Psoas muscle (tissue), 8 donors: ENCODE data around the gene GLTP. TPM values are rescaled to one million over a fixed set of nuclear protein-coding genes. Genes with fewer than 3 reads are reported as not detected.

Experiments used
- ATAC-seq, 4 donors: fragments of 200-7000 bp; cut with Tn5 transposase; one replicate each; pipeline ENCODE4 v1.9.1; 2020; ENCODE audit warnings: moderate library complexity in 3 of 4, mild to moderate bottlenecking in 2 of 4
- DNase-seq, 2 donors: peaks; one replicate each; pipeline ENCODE4 v3.0.0-alpha.2; 2020
- H3K27ac ChIP-seq: fragments of 200-600 bp; one replicate; pipeline ENCODE4 v1.8.0; 2022
- H3K27me3 ChIP-seq, 3 donors: fragments of 200-600 bp in 1 of 3; one replicate each; pipeline versions ENCODE4 v1.6.1 to v1.8.0; 2013 to 2022; ENCODE audit warnings: low read length in 2 of 3, mild to moderate bottlenecking in 2 of 3, moderate library complexity in 1 of 3; ENCODE audit not compliant: insufficient read depth in 3 of 3
- H3K36me3 ChIP-seq, 2 donors: fragments of 200-600 bp in 1 of 2; one replicate each; pipeline versions ENCODE4 v1.6.1 to v1.8.0; 2013 to 2022; ENCODE audit warnings: low read depth in 1 of 2, mild to moderate bottlenecking in 1 of 2, moderate library complexity in 1 of 2; ENCODE audit not compliant: insufficient read depth in 1 of 2
- H3K4me1 ChIP-seq: fragments of 200-600 bp; one replicate; pipeline ENCODE4 v1.8.0; 2022
- H3K4me3 ChIP-seq: fragments of 200-600 bp; one replicate; pipeline ENCODE4 v1.8.0; 2022; ENCODE audit warnings: mild to moderate bottlenecking
- H3K9me3 ChIP-seq: fragments of 200-600 bp; one replicate; pipeline ENCODE4 v1.8.0; 2022
- WGBS, 3 donors: extraction: QIAGEN DNeasy Blood & Tissue Kit; methylation state at CpG; one replicate each; pipeline versions ENCODE4 v1.1.6 to v1.1.7; 2013; 5-methylcytosine and 5-hydroxymethylcytosine counted together
- intact Hi-C, 2 donors: fragments of 100-400 bp; cut with DNase I; formaldehyde crosslinking; loops; one replicate each; pipeline versions ENCODE4 v1.11.0 to v1.14.2; 2022
- polyA plus RNA-seq, 3 donors: library from polyadenylated mRNA; stranded (reverse); fragments of 200-250 nt; gene quantifications; one replicate each; pipeline ENCODE4 v1.2.3, GENCODE V29; 2013
- total RNA-seq, 4 donors: library from RNA; stranded (reverse); fragmentation: NEBNext Ultra II Directional in 2 of 4; extraction: Animal tissue kit (Norgen Biotek cat#: 25700) in 2 of 4; gene quantifications; one replicate each; pipeline versions ENCODE4 v1.2.1 to v1.2.4, GENCODE V29; 2021 to 2023
- TF ChIP-seq, protein P1 (sequence below): fragments of 200-600 bp; IDR thresholded peaks from one replicate; pipeline ENCODE4 v1.8.0; 2022; ENCODE audit warnings: antibody characterized with exemption
- donor health status: healthy with polysubstance abuse.
- donor health status: DM: no; HTN: no; CAD: no; lungs with moderate emphysema.
- donor health status: Bipolar disorder and iron deficiency.
- donor health status: healthy.
- donor health status: DM: yes; HTN: yes; CAD: no.
- donor health status: DM: no; HTN: no; CAD: no.
- donor health status: DM: no; HTN: no; CAD: no.
- donor health status: DM: yes; HTN: yes; CAD: no.

GLTP gene
- total and polyA plus RNA-seq, 7 donors, result 12.1 to 23.3 (median 16.9) TPM

DNA sequence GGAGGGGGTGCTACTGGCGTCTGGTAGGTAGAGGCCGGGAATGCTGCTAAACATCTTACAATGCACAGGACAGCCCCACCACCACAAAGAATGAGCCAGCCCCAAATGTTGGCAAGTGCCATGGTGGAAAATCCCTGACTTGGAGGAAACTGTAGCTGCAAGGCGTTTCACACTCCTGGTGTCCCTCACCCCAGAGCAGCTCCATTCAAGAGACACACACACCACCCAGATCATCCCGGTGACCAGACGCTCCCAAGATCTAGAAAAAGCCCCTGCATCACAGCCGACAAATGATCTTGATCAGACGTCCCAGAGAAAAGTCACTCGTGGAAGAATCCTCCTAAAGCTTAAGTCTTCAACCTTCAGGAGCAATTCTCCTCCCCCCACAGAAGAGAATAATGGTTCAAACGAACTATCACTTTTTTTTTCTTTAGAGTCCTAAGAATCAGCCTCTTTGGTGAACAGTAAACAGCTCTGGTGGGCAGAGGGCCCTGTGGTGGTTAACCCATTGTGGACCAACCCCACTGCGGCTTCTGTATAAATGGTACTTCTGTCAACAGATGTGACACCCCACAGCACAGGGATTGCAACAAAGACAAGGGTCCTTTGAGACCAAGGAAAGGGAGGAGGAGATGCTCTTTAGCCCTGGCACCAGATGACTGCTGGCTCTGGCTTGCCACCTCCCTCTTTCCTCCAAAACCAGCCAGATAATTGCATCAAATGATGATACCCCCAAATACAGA is 2.7 kb downstream of the GLTP start:
- intact Hi-C loops, result no loop called here
- TF ChIP-seq, protein P1, sequence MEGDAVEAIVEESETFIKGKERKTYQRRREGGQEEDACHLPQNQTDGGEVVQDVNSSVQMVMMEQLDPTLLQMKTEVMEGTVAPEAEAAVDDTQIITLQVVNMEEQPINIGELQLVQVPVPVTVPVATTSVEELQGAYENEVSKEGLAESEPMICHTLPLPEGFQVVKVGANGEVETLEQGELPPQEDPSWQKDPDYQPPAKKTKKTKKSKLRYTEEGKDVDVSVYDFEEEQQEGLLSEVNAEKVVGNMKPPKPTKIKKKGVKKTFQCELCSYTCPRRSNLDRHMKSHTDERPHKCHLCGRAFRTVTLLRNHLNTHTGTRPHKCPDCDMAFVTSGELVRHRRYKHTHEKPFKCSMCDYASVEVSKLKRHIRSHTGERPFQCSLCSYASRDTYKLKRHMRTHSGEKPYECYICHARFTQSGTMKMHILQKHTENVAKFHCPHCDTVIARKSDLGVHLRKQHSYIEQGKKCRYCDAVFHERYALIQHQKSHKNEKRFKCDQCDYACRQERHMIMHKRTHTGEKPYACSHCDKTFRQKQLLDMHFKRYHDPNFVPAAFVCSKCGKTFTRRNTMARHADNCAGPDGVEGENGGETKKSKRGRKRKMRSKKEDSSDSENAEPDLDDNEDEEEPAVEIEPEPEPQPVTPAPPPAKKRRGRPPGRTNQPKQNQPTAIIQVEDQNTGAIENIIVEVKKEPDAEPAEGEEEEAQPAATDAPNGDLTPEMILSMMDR, result no peak
- Histone ChIP-seq H3K4me1 (peaks cover 19% of the 10 kb centered on the region), H3K9me3 (no peaks in the 10 kb centered on the region), H3K27ac (no peak overlapping the region), H3K27me3 (no peaks in the 10 kb centered on the region), H3K4me3 (no peak overlapping the region), H3K36me3 (no peaks in the 10 kb centered on the region)
- no peak for ATAC-seq
- no peak for DNase-seq
- WGBS, 3 donors, result 64 to 70% (median 65%) methylated on average over 10 of the region's 10 CpGs

DNA sequence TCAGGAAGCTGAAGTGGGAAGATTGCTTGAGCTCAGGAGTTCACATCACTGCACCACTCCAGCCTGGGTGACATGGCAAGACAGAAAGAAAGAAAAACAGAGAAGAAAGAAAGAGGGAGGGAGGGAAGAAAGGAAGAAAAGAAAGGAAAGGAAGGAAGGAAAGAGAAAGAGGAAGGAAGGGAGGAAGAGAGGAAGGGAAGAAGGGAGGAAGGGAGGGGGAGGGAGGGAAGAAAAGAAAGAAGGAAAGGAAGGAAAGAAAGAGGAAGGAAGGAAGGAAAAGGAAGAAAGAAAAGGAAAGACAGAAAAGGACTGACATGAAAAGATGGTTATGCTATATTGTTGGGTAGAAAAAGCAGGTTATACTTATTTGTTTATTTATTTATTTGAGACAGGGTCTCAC is 3.9 kb downstream of the GLTP start:
- no peak for DNase-seq

DNA sequence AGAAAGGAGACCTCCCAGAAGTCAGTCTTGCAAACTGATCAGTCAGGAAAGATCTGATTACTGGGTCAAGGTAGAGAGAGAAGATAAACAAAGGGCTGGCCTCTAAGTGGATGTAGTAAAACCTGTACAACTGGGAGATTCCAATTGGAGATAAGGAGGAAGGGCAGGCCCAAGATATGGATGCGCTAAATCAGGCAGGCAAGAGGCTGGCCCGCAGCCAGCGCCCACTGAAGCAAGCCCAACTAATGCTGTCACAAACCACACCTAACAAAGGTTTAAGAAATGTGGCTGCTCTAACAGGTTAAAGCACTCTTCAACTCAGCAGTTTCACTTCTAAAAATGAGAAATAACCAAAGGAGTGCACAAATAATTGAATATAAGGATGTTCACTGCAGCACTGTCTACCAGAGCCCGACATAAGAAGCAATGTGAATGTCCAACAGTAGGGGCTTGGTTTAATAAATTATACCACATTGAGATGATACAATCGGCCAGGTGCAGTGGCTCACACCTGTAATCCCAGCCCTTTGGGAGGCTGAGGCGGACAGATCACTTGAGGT is 4.7 kb downstream of the GLTP start:
- H3K36me3 ChIP-seq, result no peaks in the 10 kb centered on the region
- ATAC-seq, result no peak
- peaks cover 14% of the 10 kb centered on the region for H3K4me1 ChIP-seq
- WGBS, 3 donors, result 82 to 84% (median 83%) methylated on average over 6 of the region's 6 CpGs
- TF ChIP-seq, protein P1, result no peak
- no peak overlapping the region for H3K27ac ChIP-seq
- H3K9me3 ChIP-seq, result no peaks in the 10 kb centered on the region
- intact Hi-C loops, result no loop called here
- H3K27me3 ChIP-seq, result no peaks in the 10 kb centered on the region
- DNase-seq, result no peak
- H3K4me3 ChIP-seq, result no peak overlapping the region

More for the DNA sequence above, 3.9 kb downstream of the GLTP start:
- ATAC-seq, result no peak
- H3K4me1 ChIP-seq, result peaks cover 19% of the 10 kb centered on the region
- no peaks in the 10 kb centered on the region for H3K9me3 ChIP-seq
- H3K36me3 ChIP-seq, result no peaks in the 10 kb centered on the region
- TF ChIP-seq, protein P1, result no peak
- H3K27ac ChIP-seq, result no peak overlapping the region
- intact Hi-C loops, result no loop called here
- H3K4me3 ChIP-seq, result no peak overlapping the region
- H3K27me3 ChIP-seq, result no peaks in the 10 kb centered on the region

DNA sequence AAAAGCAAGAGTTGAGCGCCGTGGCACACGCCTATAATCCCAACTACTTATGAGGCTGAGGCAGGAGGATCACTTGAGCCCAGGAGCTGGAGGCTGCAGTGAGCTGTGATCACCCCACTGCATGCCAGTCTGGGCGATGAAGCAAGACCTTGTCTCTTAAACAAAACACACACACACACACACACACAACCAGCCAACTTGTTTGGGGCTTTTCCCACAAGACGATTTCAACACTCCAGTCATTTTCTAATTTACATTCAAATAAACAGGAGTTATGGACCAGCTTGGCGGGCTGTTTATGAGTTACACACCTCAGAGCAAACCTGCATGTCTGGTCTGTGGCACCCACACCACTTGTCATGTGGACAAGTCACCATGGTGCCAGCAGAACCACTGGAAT is 6.7 kb downstream of the GLTP start:
- Histone ChIP-seq H3K4me1 (peaks cover 5% of the 10 kb centered on the region), H3K27me3 (no peaks in the 10 kb centered on the region), H3K9me3 (no peaks in the 10 kb centered on the region), H3K36me3 (no peaks in the 10 kb centered on the region), H3K27ac (no peak overlapping the region), H3K4me3 (no peak overlapping the region)
- DNase-seq, result no peak
- TF ChIP-seq, protein P1, result no peak
- 93 to 96% (median 95%) methylated on average over 6 of the region's 6 CpGs for WGBS, 3 donors
- intact Hi-C loops, result no loop called here
- ATAC-seq, result no peak
